Measurements from ENCODE around the gene FDX2.

FDX2 gene

GRCh38 chr19:10262771-10263170 lies 53.0 kb downstream of the FDX2 start:
- Histone ChIP-seq H3K36me3 (ENCODE audit: control insufficient read depth, low read length) (peaks cover 24% of the 10 kb centered on the region), H3K9me2 (replicated peaks; ENCODE audit: control insufficient read depth, low read length) (no peaks in the 10 kb centered on the region), H3K27me3 (ENCODE audit: control insufficient read depth, low read length) (no peaks in the 10 kb centered on the region), H3K79me2 (ENCODE audit: control insufficient read depth, low read length) (no peaks in the 10 kb centered on the region), H3K9me3 (ENCODE audit: control insufficient read depth, insufficient read depth, low read length) (no peaks in the 10 kb centered on the region), H3K4me3 (ENCODE audit: low read length) (no peak overlapping the region), H4K20me1 (ENCODE audit: control insufficient read depth, insufficient read depth, low read depth, low read length) (no peaks in the 10 kb centered on the region), H3K4me1 (ENCODE audit: control insufficient read depth, low read length) (peaks cover 15% of the 10 kb centered on the region), H3K27ac (ENCODE audit: low read depth, low read length) (no peak overlapping the region), H3K4me2 (ENCODE audit: low read length) (no peak overlapping the region), H3F3A (ENCODE audit: control insufficient read depth, insufficient read depth) (peaks cover 3% of the 10 kb centered on the region; the same call in 1 of the 2 replicates)
- TF ChIP-seq CTCF (IDR thresholded peaks at IDR 0.05; ENCODE audit: low read depth, low read length, poor library complexity, severe bottlenecking) (no peak), EZH2phosphoT487 (IDR thresholded peaks at IDR 0.05; ENCODE audit: borderline replicate concordance, low read length) (no peak)

- Histone ChIP-seq H3K4me2 (ENCODE audit: low read length) (no peak overlapping the region), H3K4me1 (ENCODE audit: control insufficient read depth, low read length) (peaks cover 12% of the 10 kb centered on the region), H3K27ac (ENCODE audit: low read depth, low read length) (no peak overlapping the region), H3K79me2 (ENCODE audit: control insufficient read depth, low read length) (peaks cover 2% of the 10 kb centered on the region), H3F3A (ENCODE audit: control insufficient read depth, insufficient read depth) (peaks cover 8% of the 10 kb centered on the region; the same call in 1 of the 2 replicates), H3K36me3 (ENCODE audit: control insufficient read depth, low read length) (peaks cover 46% of the 10 kb centered on the region), H4K20me1 (ENCODE audit: control insufficient read depth, insufficient read depth, low read depth, low read length) (no peaks in the 10 kb centered on the region), H3K4me3 (ENCODE audit: low read length) (no peak overlapping the region), H3K27me3 (ENCODE audit: control insufficient read depth, low read length) (no peaks in the 10 kb centered on the region), H3K9me3 (ENCODE audit: control insufficient read depth, insufficient read depth, low read length) (no peaks in the 10 kb centered on the region), H3K9me2 (replicated peaks; ENCODE audit: control insufficient read depth, low read length) (no peaks in the 10 kb centered on the region)
- no peak for TF ChIP-seq EZH2phosphoT487 (IDR thresholded peaks at IDR 0.05; ENCODE audit: borderline replicate concordance, low read length)
- TF ChIP-seq CTCF (IDR thresholded peaks at IDR 0.05; ENCODE audit: low read depth, low read length, poor library complexity, severe bottlenecking): no peak
Measured at GRCh38 chr19:10260141-10260584, 55.7 kb downstream of the FDX2 start.
